Esophagus squamous epithelium (tissue), 4 donors: ENCODE data around the gene KCNAB2.

Source experiments
- CTCF ChIP-seq, 6 experiments: fragments of 450-650 bp in 4 of 6; fragments of 200-600 bp in 2 of 6; sonication (generic) in 2 of 6; IDR thresholded peaks; one replicate each; pipeline ENCODE4 v1.5.1; 2016 to 2019; ENCODE audit warnings: antibody characterized with exemption in 6 of 6, mild to moderate bottlenecking in 4 of 6, moderate library complexity in 4 of 6
- POLR2A ChIP-seq, 4 donors: fragments of 450-650 bp; IDR thresholded peaks; one replicate each; pipeline ENCODE4 v1.6.1; 2017; ENCODE audit warnings: antibody characterized with exemption in 4 of 4, mild to moderate bottlenecking in 4 of 4, moderate library complexity in 3 of 4

- TF ChIP-seq CTCF (IDR thresholded peaks at IDR 0.05) (no peak), POLR2A (IDR thresholded peaks at IDR 0.05) (no peak)
Measured at GRCh38 chr1:6140413-6140812, 94.7 kb downstream of the KCNAB2 start.
